Panc1 (cell line): ENCODE results near the gene BTBD2.

Experiments
- SIN3A ChIP-seq: IDR thresholded peaks from 2 replicates; pipeline ENCODE4 v1.6.1; 2012; ENCODE audit warnings: low read depth, mild to moderate bottlenecking, low read length, moderate library complexity, borderline replicate concordance; ENCODE audit not compliant: insufficient read depth
- TCF7L2 ChIP-seq: IDR thresholded peaks from 2 replicates; pipeline ENCODE4 v1.6.1; 2011; ENCODE audit warnings: mild to moderate bottlenecking, low read depth, low read length, inconsistent platforms
- TF ChIP-seq, protein P1 (sequence below): fragments of 450-650 bp; IDR thresholded peaks from 2 replicates; pipeline ENCODE4 v1.5.1; 2017; ENCODE audit warnings: mild to moderate bottlenecking
- TF ChIP-seq, protein P2 (sequence below), 2 experiments: IDR thresholded peaks; 2 replicates each; pipeline ENCODE4 v1.6.1; 2011 to 2012; ENCODE audit warnings: low read depth in 2 of 2, control low read depth in 1 of 2, low read length in 1 of 2, mild to moderate bottlenecking in 1 of 2, moderate library complexity in 1 of 2; ENCODE audit not compliant: insufficient read depth in 1 of 2

DNA sequence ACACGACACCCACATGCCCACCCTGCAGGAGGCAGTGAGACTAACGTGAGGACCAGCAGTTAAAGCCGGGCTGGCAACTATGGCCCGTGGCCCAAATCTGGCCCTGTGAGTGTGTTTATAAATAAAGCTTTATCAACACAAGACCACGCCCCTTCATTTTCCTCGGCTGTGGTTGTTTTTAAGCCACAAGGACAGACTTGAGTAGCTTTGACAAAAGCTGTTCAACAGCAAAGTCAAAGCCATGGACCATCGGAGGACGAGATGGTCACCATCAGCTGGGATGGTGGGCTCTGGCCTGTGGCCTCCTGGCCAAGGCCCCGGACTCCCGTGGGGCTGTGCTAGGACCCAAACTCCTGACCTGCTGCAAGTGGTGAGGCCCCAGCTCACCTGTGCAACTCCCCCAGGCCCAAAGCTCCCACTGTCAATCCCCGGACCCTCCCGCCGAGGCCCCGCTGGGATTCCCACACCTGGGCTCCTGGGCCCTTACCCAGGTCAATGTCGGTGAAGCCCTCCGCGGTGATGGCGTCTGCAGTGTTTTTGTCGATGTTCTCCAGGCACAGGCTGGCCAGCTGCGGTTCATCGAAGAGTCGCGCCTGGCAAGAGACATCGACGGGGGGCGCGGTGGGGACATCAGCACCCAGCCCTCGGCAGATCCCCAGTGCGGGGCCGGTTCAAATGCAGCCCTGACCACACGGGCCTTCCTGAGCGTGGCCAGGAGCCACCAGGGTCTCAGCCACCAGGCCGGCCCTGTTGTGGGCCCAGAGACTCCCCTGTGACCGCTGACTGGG is 25.1 kb downstream of the BTBD2 start:
- TF ChIP-seq, protein P1, sequence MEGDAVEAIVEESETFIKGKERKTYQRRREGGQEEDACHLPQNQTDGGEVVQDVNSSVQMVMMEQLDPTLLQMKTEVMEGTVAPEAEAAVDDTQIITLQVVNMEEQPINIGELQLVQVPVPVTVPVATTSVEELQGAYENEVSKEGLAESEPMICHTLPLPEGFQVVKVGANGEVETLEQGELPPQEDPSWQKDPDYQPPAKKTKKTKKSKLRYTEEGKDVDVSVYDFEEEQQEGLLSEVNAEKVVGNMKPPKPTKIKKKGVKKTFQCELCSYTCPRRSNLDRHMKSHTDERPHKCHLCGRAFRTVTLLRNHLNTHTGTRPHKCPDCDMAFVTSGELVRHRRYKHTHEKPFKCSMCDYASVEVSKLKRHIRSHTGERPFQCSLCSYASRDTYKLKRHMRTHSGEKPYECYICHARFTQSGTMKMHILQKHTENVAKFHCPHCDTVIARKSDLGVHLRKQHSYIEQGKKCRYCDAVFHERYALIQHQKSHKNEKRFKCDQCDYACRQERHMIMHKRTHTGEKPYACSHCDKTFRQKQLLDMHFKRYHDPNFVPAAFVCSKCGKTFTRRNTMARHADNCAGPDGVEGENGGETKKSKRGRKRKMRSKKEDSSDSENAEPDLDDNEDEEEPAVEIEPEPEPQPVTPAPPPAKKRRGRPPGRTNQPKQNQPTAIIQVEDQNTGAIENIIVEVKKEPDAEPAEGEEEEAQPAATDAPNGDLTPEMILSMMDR, result no peak
- TF ChIP-seq SIN3A (no peak), TCF7L2 (no peak)
- TF ChIP-seq, protein P2, sequence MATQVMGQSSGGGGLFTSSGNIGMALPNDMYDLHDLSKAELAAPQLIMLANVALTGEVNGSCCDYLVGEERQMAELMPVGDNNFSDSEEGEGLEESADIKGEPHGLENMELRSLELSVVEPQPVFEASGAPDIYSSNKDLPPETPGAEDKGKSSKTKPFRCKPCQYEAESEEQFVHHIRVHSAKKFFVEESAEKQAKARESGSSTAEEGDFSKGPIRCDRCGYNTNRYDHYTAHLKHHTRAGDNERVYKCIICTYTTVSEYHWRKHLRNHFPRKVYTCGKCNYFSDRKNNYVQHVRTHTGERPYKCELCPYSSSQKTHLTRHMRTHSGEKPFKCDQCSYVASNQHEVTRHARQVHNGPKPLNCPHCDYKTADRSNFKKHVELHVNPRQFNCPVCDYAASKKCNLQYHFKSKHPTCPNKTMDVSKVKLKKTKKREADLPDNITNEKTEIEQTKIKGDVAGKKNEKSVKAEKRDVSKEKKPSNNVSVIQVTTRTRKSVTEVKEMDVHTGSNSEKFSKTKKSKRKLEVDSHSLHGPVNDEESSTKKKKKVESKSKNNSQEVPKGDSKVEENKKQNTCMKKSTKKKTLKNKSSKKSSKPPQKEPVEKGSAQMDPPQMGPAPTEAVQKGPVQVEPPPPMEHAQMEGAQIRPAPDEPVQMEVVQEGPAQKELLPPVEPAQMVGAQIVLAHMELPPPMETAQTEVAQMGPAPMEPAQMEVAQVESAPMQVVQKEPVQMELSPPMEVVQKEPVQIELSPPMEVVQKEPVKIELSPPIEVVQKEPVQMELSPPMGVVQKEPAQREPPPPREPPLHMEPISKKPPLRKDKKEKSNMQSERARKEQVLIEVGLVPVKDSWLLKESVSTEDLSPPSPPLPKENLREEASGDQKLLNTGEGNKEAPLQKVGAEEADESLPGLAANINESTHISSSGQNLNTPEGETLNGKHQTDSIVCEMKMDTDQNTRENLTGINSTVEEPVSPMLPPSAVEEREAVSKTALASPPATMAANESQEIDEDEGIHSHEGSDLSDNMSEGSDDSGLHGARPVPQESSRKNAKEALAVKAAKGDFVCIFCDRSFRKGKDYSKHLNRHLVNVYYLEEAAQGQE (IDR thresholded peaks at IDR 0.05; ENCODE audit: insufficient read depth in 1 of 2, low read depth in 2 of 2, low read length in 1 of 2), result no peak
